ENCODE data around the gene C10orf71. TPM values are rescaled to one million over a fixed set of nuclear protein-coding genes. Genes with fewer than 3 reads are reported as not detected.

Gene C10orf71
- total RNA-seq, 1 experiment from 2014 or later: not detected

DNA sequence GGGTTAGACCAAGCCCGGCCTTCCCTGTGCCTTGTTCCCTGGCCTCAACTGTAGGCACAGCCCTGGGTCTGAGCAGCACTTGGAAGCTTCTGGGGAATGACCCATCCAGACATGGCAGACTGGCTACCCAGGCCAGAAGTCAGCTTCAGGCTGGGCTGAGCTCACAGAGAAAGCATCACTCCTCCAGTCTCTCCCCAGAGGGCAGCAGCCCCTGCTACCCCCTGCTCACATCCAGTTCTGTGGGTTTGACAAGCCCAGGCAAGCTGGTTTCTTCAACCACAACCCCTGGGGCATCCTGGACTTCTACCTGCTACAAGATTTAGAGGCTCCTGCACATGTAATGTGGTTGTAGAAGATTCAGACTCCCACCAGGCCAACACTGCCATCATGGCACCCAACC lies 9.0 kb downstream of the C10orf71 start:
- TF ChIP-seq POLR2A (IDR thresholded peaks at IDR 0.05; ENCODE audit: borderline replicate concordance, extremely low read depth, insufficient read depth, insufficient read length) (no peak), POLR2AphosphoS5 (IDR thresholded peaks at IDR 0.05; ENCODE audit: low read depth, low read length) (no peak), EZH2 (IDR thresholded peaks at IDR 0.05) (no peak)
- TF ChIP-seq, protein P1, sequence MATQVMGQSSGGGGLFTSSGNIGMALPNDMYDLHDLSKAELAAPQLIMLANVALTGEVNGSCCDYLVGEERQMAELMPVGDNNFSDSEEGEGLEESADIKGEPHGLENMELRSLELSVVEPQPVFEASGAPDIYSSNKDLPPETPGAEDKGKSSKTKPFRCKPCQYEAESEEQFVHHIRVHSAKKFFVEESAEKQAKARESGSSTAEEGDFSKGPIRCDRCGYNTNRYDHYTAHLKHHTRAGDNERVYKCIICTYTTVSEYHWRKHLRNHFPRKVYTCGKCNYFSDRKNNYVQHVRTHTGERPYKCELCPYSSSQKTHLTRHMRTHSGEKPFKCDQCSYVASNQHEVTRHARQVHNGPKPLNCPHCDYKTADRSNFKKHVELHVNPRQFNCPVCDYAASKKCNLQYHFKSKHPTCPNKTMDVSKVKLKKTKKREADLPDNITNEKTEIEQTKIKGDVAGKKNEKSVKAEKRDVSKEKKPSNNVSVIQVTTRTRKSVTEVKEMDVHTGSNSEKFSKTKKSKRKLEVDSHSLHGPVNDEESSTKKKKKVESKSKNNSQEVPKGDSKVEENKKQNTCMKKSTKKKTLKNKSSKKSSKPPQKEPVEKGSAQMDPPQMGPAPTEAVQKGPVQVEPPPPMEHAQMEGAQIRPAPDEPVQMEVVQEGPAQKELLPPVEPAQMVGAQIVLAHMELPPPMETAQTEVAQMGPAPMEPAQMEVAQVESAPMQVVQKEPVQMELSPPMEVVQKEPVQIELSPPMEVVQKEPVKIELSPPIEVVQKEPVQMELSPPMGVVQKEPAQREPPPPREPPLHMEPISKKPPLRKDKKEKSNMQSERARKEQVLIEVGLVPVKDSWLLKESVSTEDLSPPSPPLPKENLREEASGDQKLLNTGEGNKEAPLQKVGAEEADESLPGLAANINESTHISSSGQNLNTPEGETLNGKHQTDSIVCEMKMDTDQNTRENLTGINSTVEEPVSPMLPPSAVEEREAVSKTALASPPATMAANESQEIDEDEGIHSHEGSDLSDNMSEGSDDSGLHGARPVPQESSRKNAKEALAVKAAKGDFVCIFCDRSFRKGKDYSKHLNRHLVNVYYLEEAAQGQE (IDR thresholded peaks at IDR 0.05; ENCODE audit: low read depth): no peak
- no peak for ATAC-seq
- intact Hi-C loops (cut with micrococcal nuclease): no loop called here
- peaks cover 43% of the 10 kb centered on the region for H3K27me3 ChIP-seq (ENCODE audit: insufficient read depth, low read length)
- POLR2A ChIA-PET: no interaction called here
- no peaks in the 10 kb centered on the region for H3K4me1 ChIP-seq (ENCODE audit: control insufficient read depth in 1 of 2, insufficient read depth in 2 of 2, low read length in 2 of 2)
- H2AFZ ChIP-seq (ENCODE audit: low read depth, low read length, poor library complexity, severe bottlenecking): no peak overlapping the region
- no TSS peak for BruUV-seq (replicated peaks)
- H4K20me1 ChIP-seq (ENCODE audit: insufficient read depth): no peaks in the 10 kb centered on the region
- H3K27ac ChIP-seq (ENCODE audit: low read depth, low read length): no peak overlapping the region
- RAD21 ChIA-PET (ENCODE audit: low non-redundant PET in 1 of 2, low total read pairs in 2 of 2, uncharacterized antibody in 2 of 2, unreplicated experiment in 2 of 2): no interaction called here
- H3K4me2 ChIP-seq (ENCODE audit: low read length): no peak overlapping the region
- no peak for DNase-seq (ENCODE audit: low read depth, low spot score)
- H3K9me2 ChIP-seq (ENCODE audit: insufficient read depth): no peaks in the 10 kb centered on the region
- H3K4me3 ChIP-seq (replicated peaks in 1 of 2; ENCODE audit: low read depth in 1 of 2, low read length in 2 of 2): no peak overlapping the region
- no peaks in the 10 kb centered on the region for H3K9me3 ChIP-seq (ENCODE audit: control insufficient read depth in 1 of 2, insufficient read depth in 1 of 2, low read depth in 1 of 2, low read length in 2 of 2)
- H3K9ac ChIP-seq (ENCODE audit: low read length): no peak overlapping the region
- no peaks in the 10 kb centered on the region for H3K36me3 ChIP-seq (ENCODE audit: control insufficient read depth in 1 of 2, insufficient read depth in 2 of 2, low read length in 2 of 2)
- CTCF ChIA-PET: no interaction called here
- H3K79me2 ChIP-seq (ENCODE audit: insufficient read depth, low read length): no peaks in the 10 kb centered on the region

DNA sequence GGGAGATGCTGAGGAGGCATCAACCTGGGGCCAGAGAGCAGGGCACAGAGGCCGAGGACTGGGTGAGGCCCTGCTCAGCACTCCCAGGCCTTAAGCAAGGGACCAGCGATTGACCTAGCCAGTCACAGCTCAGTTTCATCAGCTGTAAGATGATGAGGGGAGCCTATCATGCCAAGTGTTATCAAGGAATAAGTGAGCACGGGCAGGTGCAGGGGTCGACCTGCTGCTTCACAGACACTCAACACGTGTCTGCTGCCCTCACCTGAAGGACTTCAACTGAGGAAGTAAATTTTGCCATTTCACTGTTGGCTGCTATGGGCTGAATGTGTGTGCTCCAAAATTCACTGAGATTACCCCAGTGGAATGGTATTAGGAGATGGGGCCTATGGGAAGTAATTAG lies 9.9 kb downstream of the C10orf71 start:
- Histone ChIP-seq H3K79me2 (ENCODE audit: insufficient read depth, low read length) (no peaks in the 10 kb centered on the region), H3K4me2 (ENCODE audit: low read length) (no peak overlapping the region), H3K27me3 (ENCODE audit: insufficient read depth, low read length) (peaks cover 40% of the 10 kb centered on the region), H3K9me2 (ENCODE audit: insufficient read depth) (no peaks in the 10 kb centered on the region), H2AFZ (ENCODE audit: low read depth, low read length, poor library complexity, severe bottlenecking) (no peak overlapping the region), H4K20me1 (ENCODE audit: insufficient read depth) (no peaks in the 10 kb centered on the region), H3K9me3 (ENCODE audit: control insufficient read depth in 1 of 2, insufficient read depth in 1 of 2, low read depth in 1 of 2, low read length in 2 of 2) (no peaks in the 10 kb centered on the region), H3K27ac (ENCODE audit: low read depth, low read length) (no peak overlapping the region), H3K36me3 (ENCODE audit: control insufficient read depth in 1 of 2, insufficient read depth in 2 of 2, low read length in 2 of 2) (no peaks in the 10 kb centered on the region), H3K9ac (ENCODE audit: low read length) (no peak overlapping the region), H3K4me1 (ENCODE audit: control insufficient read depth in 1 of 2, insufficient read depth in 2 of 2, low read length in 2 of 2) (no peaks in the 10 kb centered on the region), H3K4me3 (replicated peaks in 1 of 2; ENCODE audit: low read depth in 1 of 2, low read length in 2 of 2) (no peak overlapping the region)
- intact Hi-C loops (cut with micrococcal nuclease): no loop called here
- POLR2A ChIA-PET: no interaction called here
- ATAC-seq: no peak
- RAD21 ChIA-PET (ENCODE audit: low non-redundant PET in 1 of 2, low total read pairs in 2 of 2, uncharacterized antibody in 2 of 2, unreplicated experiment in 2 of 2): no interaction called here
- CTCF ChIA-PET: interaction anchor here (1.0 kb wide), 1 partner anchor 145 kb away, joined by 3 read pairs; no protein-coding TSS in a partner anchor
- no peak for DNase-seq (ENCODE audit: low read depth, low spot score)
- BruUV-seq (replicated peaks): no TSS peak
- TF ChIP-seq CTCF (IDR thresholded peaks at IDR 0.05 in 2 of 3, conservative IDR thresholded peaks at IDR 0.05 in 1 of 3; ENCODE audit: borderline replicate concordance in 1 of 3, insufficient read depth in 1 of 3, low read depth in 2 of 3, low read length in 2 of 3) (no peak), ZFX (IDR thresholded peaks at IDR 0.05) (no peak), JUND (IDR thresholded peaks at IDR 0.05) (no peak), SIN3A (IDR thresholded peaks at IDR 0.05; ENCODE audit: low read depth) (no peak), ATF3 (IDR thresholded peaks at IDR 0.05) (no peak), SP1 (IDR thresholded peaks at IDR 0.05; ENCODE audit: low read depth) (no peak), TCF7L2 (IDR thresholded peaks at IDR 0.05; ENCODE audit: borderline replicate concordance, extremely low read depth, insufficient read depth, insufficient read length) (no peak)

All from HCT116 (cell line).